Camera-type eye (tissue), 1 donor: ENCODE results near the gene TOMM20. TPM values are rescaled to one million over a fixed set of nuclear protein-coding genes. Genes with fewer than 3 reads are reported as not detected.

ENCODE experiments used
- total RNA-seq: library from RNA; depleted of rRNA; stranded (reverse); fragments of >200 nt; gene quantifications from one replicate; pipeline ENCODE4 v1.2.3, GENCODE V29; 2014

TOMM20 gene
- total RNA-seq, result 123 TPM

DNA sequence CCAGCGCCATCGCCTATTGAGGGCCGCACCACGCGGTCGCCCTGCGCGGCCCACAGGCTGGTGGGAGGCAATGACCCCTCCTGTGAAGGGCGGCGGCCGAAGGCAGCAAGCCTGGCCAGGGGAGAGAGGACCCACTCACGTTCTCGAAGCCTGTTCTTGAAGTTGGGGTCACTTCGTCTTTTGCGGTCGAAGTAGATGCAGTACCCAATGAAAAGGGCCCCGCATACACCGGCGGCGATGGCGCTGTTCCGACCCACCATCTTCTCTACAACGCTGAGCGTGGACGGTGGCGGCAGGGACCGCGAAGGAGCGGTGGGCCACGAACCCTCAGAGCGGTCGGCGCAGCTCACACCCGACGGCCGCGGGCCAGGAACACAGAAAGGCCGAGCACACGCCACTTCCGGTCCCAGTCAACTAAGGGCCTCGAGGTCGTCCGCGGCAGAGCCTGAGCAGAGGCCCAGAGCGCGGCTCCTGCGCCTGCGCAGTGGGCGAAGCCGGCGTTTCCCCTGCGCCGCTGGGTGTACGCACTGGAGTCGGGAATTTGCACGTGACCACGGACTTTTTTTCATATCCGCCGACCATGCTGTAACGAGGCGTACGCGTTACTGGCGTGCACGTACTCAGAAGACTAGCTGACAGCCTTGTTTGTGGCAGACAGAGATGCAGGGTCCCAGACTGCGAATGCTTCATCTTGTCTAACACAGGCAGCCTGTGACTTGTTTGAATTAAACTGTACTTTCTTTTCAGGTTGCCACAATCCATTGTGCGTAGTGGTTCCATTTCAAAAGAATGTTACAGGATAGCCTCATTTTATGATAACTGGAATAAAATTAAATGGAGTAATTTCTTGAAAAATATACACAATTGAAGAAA lies at the start of gene TOMM20:
Gene TOMM20 (minus strand): TSS at position 382 of the 873 bp plus-strand sequence. CDS start 122 bp downstream, at position 260.

DNA sequence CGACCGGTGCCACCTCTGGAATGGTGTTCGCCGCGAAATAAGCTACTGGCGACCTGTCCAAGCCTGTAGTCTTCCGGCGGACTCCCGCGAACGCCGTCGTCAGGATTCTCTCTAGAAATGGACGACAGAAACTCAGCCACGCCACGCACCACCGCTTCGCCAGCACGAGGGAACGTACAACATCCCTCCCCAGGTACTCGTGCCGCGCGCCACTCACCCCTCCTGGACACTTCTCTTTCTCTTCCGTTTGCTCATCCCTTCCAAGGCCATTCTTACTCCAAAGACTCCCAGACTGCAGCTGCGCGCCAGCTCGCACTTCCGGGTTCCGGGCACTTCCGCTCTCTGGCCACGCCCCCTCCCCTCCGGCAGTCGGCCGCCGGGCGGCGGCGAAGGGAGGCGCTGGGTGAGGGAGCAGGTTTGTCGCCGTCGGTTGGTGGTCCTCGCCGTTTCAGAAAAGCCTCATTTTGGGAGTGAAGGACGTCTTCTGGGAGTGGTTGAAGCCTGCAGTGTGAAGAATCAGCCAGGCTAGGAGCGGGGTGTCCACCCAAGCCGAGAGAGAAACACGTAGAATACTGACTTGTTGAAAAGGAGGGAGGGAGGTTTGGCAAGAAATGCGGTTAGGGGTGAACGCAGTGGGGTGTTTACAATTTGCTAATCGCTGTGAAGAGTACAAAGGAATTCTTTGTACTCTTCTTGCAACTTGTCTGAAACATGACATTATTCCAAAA lies 32.5 kb upstream of the TOMM20 start, which contains the start of gene RBM34:
Gene RBM34 (minus strand): TSS at position 294 of the 728 bp plus-strand sequence. CDS start 24 bp downstream, at position 270.

Other genes starting within 250 kb of the TOMM20 start
- 27.8 TPM for gene RBM34, start 32.4 kb upstream of the TOMM20 start, total RNA-seq
- gene ARID4B, start 199.3 kb upstream of the TOMM20 start, total RNA-seq, result 102 TPM
- 33.4 TPM for gene GGPS1, start 199.7 kb upstream of the TOMM20 start, total RNA-seq
- gene TBCE, start 238.6 kb upstream of the TOMM20 start, total RNA-seq, result 26.4 TPM